Activated T-cell treated with anti-CD3 and anti-CD28 coated beads, Interleukin-2, amount 50 U/mL, for 72 hours (primary cell): ENCODE data around the gene RECQL5. TPM values are rescaled to one million over a fixed set of nuclear protein-coding genes. Genes with fewer than 3 reads are reported as not detected.

ENCODE experiments used
- ATAC-seq, 2 donors: fragments of 150-1000 bp; cut with Tn5 transposase; replicated peaks in 1 of 2; 2 replicates each; pipeline ENCODE4 v1.10.0; 2021; ENCODE audit warnings: moderate library complexity in 2 of 2, mild to moderate bottlenecking in 1 of 2
- DNase-seq, 2 donors: peaks; one replicate each; pipeline ENCODE4 v3.0.0; 2021 to 2022; ENCODE audit warnings: mixed read lengths in 1 of 2
- H3K27ac Mint-ChIP-seq: one replicate; pipeline ENCODE4 v1.8.0; 2022; ENCODE audit warnings: mild to moderate bottlenecking, moderate library complexity, mixed read lengths
- H3K27me3 Mint-ChIP-seq: one replicate; pipeline ENCODE4 v1.8.0; 2022; ENCODE audit warnings: low read depth, mixed read lengths
- H3K36me3 Mint-ChIP-seq, 2 donors: one replicate each; pipeline ENCODE4 v1.8.0; 2022; ENCODE audit warnings: mixed read lengths in 2 of 2, mild to moderate bottlenecking in 1 of 2; ENCODE audit not compliant: insufficient read depth in 2 of 2
- H3K4me1 Mint-ChIP-seq: one replicate; pipeline ENCODE4 v1.8.0; 2022; ENCODE audit warnings: low read depth, mixed read lengths
- H3K4me3 Mint-ChIP-seq, 2 donors: one replicate each; pipeline ENCODE4 v1.8.0; 2022; ENCODE audit warnings: mild to moderate bottlenecking in 2 of 2, mixed read lengths in 2 of 2, moderate library complexity in 2 of 2
- H3K9me3 Mint-ChIP-seq, 2 donors: one replicate each; pipeline ENCODE4 v1.8.0; 2022; ENCODE audit warnings: mixed read lengths in 2 of 2
- total RNA-seq, 2 donors: library from RNA; stranded (reverse); gene quantifications; one replicate each; pipeline ENCODE4 v1.2.3, GENCODE V29; 2022

Gene RECQL5
- total RNA-seq, result 10 to 100 TPM; 50.7 to 58.5 TPM

- H3K36me3 Mint-ChIP-seq, result peaks cover 10 to 11% of the 10 kb centered on the region in 2 donors
- no peaks in the 10 kb centered on the region for H3K9me3 Mint-ChIP-seq
- H3K27ac Mint-ChIP-seq, result peak within 1 kb of the TSS; percentile 77
- no peak within 1 kb of the TSS for H3K4me3 Mint-ChIP-seq
- ATAC-seq (peak; percentile 100), DNase-seq (peak; percentile 96 to 98)
- H3K27me3 Mint-ChIP-seq, result no peaks in the 10 kb centered on the region
- peaks cover 43% of the 10 kb centered on the region for H3K4me1 Mint-ChIP-seq
These were observed at the start of gene RECQL5, which contains the start of gene SAP30BP for GRCh38 chr17:75666959-75667790. RECQL5 (minus strand) TSS chr17:75667154; CDS start chr17:75666557, 597 bp downstream. SAP30BP (plus strand) TSS chr17:75667338; CDS start chr17:75667373, 35 bp downstream.

GRCh38 chr17:75712446-75712845 is 45.5 kb upstream of the RECQL5 start:
- Mint-ChIP-seq H3K27me3 (no peaks in the 10 kb centered on the region), H3K4me3 (no peak overlapping the region), H3K36me3 (no peaks in the 10 kb centered on the region), H3K4me1 (no peaks in the 10 kb centered on the region), H3K9me3 (no peaks in the 10 kb centered on the region), H3K27ac (peak overlapping the region; percentile 12)
- ATAC-seq, result no peak
- DNase-seq, result no peak

GRCh38 chr17:75707079-75707571 is 40.2 kb upstream of the RECQL5 start:
- ATAC-seq (no peak), DNase-seq (no peak)
- Mint-ChIP-seq H3K4me1 (no peaks in the 10 kb centered on the region), H3K27ac (no peak overlapping the region), H3K27me3 (no peaks in the 10 kb centered on the region), H3K36me3 (peaks cover 3 to 14% of the 10 kb centered on the region in 2 donors), H3K9me3 (no peaks in the 10 kb centered on the region), H3K4me3 (no peak overlapping the region)

GRCh38 chr17:75706042-75706728 is 39.2 kb upstream of the RECQL5 start:
- Mint-ChIP-seq H3K9me3 (no peaks in the 10 kb centered on the region), H3K4me3 (no peak overlapping the region)

GRCh38 chr17:75704963-75705875 is 38.3 kb upstream of the RECQL5 start:
- ATAC-seq, result no peak
- no peak overlapping the region for H3K4me3 Mint-ChIP-seq
- H3K27ac Mint-ChIP-seq, result no peak overlapping the region
- H3K4me1 Mint-ChIP-seq, result no peaks in the 10 kb centered on the region
- no peaks in the 10 kb centered on the region for H3K9me3 Mint-ChIP-seq
- no peak for DNase-seq
- H3K27me3 Mint-ChIP-seq, result no peaks in the 10 kb centered on the region
- H3K36me3 Mint-ChIP-seq, result peaks cover 3 to 17% of the 10 kb centered on the region in 2 donors

More at GRCh38 chr17:75706042-75706728, 39.2 kb upstream of the RECQL5 start:
- H3K27ac Mint-ChIP-seq, result no peak overlapping the region
- DNase-seq, result no peak
- no peak for ATAC-seq
- H3K36me3 Mint-ChIP-seq, result peaks cover 3 to 17% of the 10 kb centered on the region in 2 donors
- no peaks in the 10 kb centered on the region for H3K27me3 Mint-ChIP-seq
- H3K4me1 Mint-ChIP-seq, result no peaks in the 10 kb centered on the region

GRCh38 chr17:75703591-75703990 is 36.6 kb upstream of the RECQL5 start:
- H3K4me1 Mint-ChIP-seq, result no peaks in the 10 kb centered on the region
- no peaks in the 10 kb centered on the region for H3K9me3 Mint-ChIP-seq
- peaks cover 3 to 19% of the 10 kb centered on the region in 2 donors for H3K36me3 Mint-ChIP-seq
- no peak for DNase-seq
- no peak overlapping the region for H3K4me3 Mint-ChIP-seq
- H3K27ac Mint-ChIP-seq, result no peak overlapping the region
- H3K27me3 Mint-ChIP-seq, result no peaks in the 10 kb centered on the region
- no peak for ATAC-seq

GRCh38 chr17:75703191-75703590 is 36.2 kb upstream of the RECQL5 start:
- no peak overlapping the region for H3K4me3 Mint-ChIP-seq
- H3K9me3 Mint-ChIP-seq, result no peaks in the 10 kb centered on the region
- peaks cover 3 to 19% of the 10 kb centered on the region in 2 donors for H3K36me3 Mint-ChIP-seq
- no peaks in the 10 kb centered on the region for H3K4me1 Mint-ChIP-seq
- no peaks in the 10 kb centered on the region for H3K27me3 Mint-ChIP-seq
- ATAC-seq (no peak), DNase-seq (no peak)
- H3K27ac Mint-ChIP-seq, result no peak overlapping the region

- Mint-ChIP-seq H3K4me1 (no peaks in the 10 kb centered on the region), H3K27ac (no peak overlapping the region), H3K36me3 (peaks cover 2 to 15% of the 10 kb centered on the region in 2 donors), H3K27me3 (no peaks in the 10 kb centered on the region), H3K4me3 (no peak overlapping the region), H3K9me3 (no peaks in the 10 kb centered on the region)
- no peak for DNase-seq
- ATAC-seq, result no peak
These were observed 34.3 kb upstream of the RECQL5 start for GRCh38 chr17:75701288-75701687.

- Mint-ChIP-seq H3K4me1 (no peaks in the 10 kb centered on the region), H3K36me3 (peaks cover 0 to 11% of the 10 kb centered on the region in 2 donors), H3K27ac (no peak overlapping the region), H3K4me3 (no peak overlapping the region), H3K9me3 (no peaks in the 10 kb centered on the region), H3K27me3 (no peaks in the 10 kb centered on the region)
- ATAC-seq (no peak), DNase-seq (no peak)
These were observed 31.7 kb upstream of the RECQL5 start for GRCh38 chr17:75698659-75699058.

GRCh38 chr17:75697651-75698291 is 30.8 kb upstream of the RECQL5 start:
- Mint-ChIP-seq H3K9me3 (no peaks in the 10 kb centered on the region), H3K27ac (no peak overlapping the region), H3K27me3 (no peaks in the 10 kb centered on the region), H3K4me3 (no peak overlapping the region), H3K36me3 (peaks cover 0 to 11% of the 10 kb centered on the region in 2 donors), H3K4me1 (no peaks in the 10 kb centered on the region)
- DNase-seq, result no peak
- ATAC-seq, result no peak

GRCh38 chr17:75695830-75696271 is 28.9 kb upstream of the RECQL5 start:
- no peak for ATAC-seq
- Mint-ChIP-seq H3K4me3 (no peak overlapping the region), H3K36me3 (peaks cover 0 to 7% of the 10 kb centered on the region in 2 donors)

More at GRCh38 chr17:75695830-75696271, 28.9 kb upstream of the RECQL5 start:
- no peak for DNase-seq
- peaks cover 12% of the 10 kb centered on the region for H3K4me1 Mint-ChIP-seq
- no peaks in the 10 kb centered on the region for H3K27me3 Mint-ChIP-seq
- no peaks in the 10 kb centered on the region for H3K9me3 Mint-ChIP-seq
- H3K27ac Mint-ChIP-seq, result no peak overlapping the region
